ENCODE results near the gene CACNA2D1. TPM values are rescaled to one million over a fixed set of nuclear protein-coding genes. Genes with fewer than 3 reads are reported as not detected.

Gene CACNA2D1
- total RNA-seq, 4 donors from 2014 or later = 0.30 to 12.8 (median 2.4) TPM

DNA sequence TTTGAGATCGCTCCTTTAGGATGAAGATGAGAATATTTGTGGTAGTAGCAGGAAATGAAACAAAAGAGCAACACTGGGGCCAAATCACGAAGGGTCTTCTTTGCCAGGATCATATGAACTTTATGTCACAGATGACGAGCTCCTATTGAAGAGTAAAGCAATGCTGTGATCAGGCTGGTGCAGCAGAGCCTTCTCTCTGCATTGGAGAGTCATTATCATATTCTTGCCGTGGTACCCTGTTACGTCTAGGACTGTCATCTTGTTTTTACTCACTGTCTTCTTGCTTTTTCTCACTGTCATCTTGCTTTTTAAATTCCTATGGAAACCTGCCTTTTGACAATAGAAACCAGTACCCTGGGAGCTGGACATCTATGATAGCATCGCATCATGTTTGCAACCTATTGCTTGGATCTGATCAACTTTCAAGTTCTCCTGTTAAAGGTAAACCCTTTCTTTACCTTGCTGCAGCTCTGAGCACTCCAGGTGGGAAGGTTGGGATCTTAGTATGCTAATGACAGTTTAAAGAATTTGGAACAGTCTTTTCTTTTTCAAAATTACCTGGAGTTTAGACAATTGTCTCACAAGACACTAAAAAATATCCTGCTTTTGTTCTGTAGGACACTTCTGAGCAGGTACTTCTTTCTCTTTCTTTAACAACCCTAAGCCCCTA is 27.9 kb upstream of the CACNA2D1 start:
- no peaks in the 10 kb centered on the region for H3K36me3 ChIP-seq
- 70 to 82% methylated on average over 6 of the region's 6 CpGs for WGBS, 2 donors

DNA sequence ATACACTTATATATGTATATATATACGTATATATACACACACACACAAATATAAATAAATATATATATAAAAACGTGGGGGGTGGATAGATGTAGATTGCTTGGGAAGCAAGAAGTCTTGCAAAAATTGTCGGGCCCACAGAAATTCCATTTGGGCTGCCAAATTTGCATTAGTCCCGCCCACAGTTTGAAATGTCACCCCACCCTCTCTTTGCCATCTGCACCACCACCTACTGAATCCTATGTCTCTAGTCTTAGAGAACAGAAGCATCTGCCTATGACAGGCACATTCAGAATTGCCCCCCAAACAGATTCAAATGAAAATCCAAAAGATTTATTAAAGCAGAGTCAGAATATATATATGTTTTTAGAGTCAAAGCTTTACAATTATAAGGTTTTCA is 25.6 kb upstream of the CACNA2D1 start:
- H3K4me3 ChIP-seq = no peak overlapping the region
- TF ChIP-seq POLR2A (IDR thresholded peaks at IDR 0.05) (no peak), CTCF (IDR thresholded peaks at IDR 0.05) (no peak)
- 63 to 69% methylated on average over 4 of the region's 4 CpGs for WGBS, 2 donors
- no peaks in the 10 kb centered on the region for H3K9me3 ChIP-seq
- no peaks in the 10 kb centered on the region for H3K4me1 ChIP-seq
- no peak for DNase-seq
- H3K27ac ChIP-seq = no peak overlapping the region
- intact Hi-C loops (cut with DNase I) = no loop called here
- H3K36me3 ChIP-seq = no peaks in the 10 kb centered on the region
- no peaks in the 10 kb centered on the region for H3K27me3 ChIP-seq

More for the DNA sequence above, 27.9 kb upstream of the CACNA2D1 start:
- no peak overlapping the region for H3K27ac ChIP-seq
- no peaks in the 10 kb centered on the region for H3K4me1 ChIP-seq
- DNase-seq = no peak
- H3K9me3 ChIP-seq = no peaks in the 10 kb centered on the region
- no peaks in the 10 kb centered on the region for H3K27me3 ChIP-seq
- H3K4me3 ChIP-seq = no peak overlapping the region
- intact Hi-C loops (cut with DNase I) = no loop called here
- no peak for TF ChIP-seq CTCF (IDR thresholded peaks at IDR 0.05)
- TF ChIP-seq POLR2A (IDR thresholded peaks at IDR 0.05) = no peak

- Histone ChIP-seq H3K27me3 (no peaks in the 10 kb centered on the region), H3K4me3 (no peak overlapping the region), H3K27ac (no peak overlapping the region), H3K4me1 (no peaks in the 10 kb centered on the region), H3K36me3 (no peaks in the 10 kb centered on the region), H3K9me3 (no peaks in the 10 kb centered on the region)
- no peak for DNase-seq
- TF ChIP-seq POLR2A (IDR thresholded peaks at IDR 0.05) (no peak), CTCF (IDR thresholded peaks at IDR 0.05) (no peak)
- intact Hi-C loops (cut with DNase I) = no loop called here
- 74 to 78% methylated on average over 3 of the region's 3 CpGs for WGBS, 2 donors
These were observed 24.9 kb upstream of the CACNA2D1 start for GRCh38 chr7:82468435-82468834.

DNA sequence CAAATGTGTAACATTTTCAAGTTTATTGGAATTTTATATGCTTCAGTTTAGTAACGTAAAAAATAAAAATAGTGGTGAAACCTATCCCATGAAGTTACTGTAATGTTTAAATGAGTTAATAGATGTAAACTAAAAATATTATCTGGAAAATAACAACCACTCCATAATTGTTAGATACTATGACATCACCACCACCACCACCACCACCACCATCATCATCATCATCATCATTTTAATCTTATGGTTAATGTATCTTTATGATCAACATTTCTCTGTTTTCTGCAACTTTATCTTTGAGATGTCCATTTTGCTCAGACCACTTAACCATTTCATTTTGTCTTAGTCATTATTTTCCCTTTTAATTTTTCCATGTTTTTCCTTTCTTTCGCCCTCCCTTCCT is 23.4 kb upstream of the CACNA2D1 start:
- no peak for DNase-seq
- Histone ChIP-seq H3K27me3 (no peaks in the 10 kb centered on the region), H3K4me1 (no peaks in the 10 kb centered on the region), H3K27ac (no peak overlapping the region), H3K36me3 (no peaks in the 10 kb centered on the region), H3K9me3 (no peaks in the 10 kb centered on the region), H3K4me3 (no peak overlapping the region)
- intact Hi-C loops (cut with DNase I) = no loop called here
- 71 to 93% methylated on average over 2 of the region's 2 CpGs for WGBS, 2 donors
- TF ChIP-seq POLR2A (IDR thresholded peaks at IDR 0.05) (no peak), CTCF (IDR thresholded peaks at IDR 0.05) (no peak)

DNA sequence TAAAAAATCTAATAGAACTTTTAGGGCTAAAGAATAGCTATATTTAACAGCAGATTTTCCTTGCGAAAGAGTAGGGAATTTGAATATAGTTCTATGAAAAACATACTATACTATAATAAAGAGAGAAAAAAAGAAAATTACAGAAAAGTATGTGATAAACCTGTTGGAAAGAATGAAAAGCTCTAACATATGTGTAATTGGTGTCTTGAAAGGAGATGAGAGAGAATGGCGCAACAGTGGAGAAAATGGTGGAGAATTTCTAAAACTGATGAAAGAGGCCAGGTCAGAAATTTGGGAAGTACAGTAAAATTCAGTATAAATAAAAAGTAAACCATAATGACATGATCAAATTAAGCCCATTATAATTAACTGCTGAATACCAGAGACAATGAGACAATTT is 20.8 kb upstream of the CACNA2D1 start:
- TF ChIP-seq POLR2A (IDR thresholded peaks at IDR 0.05) (no peak), CTCF (IDR thresholded peaks at IDR 0.05) (no peak)
- 96 to 100% methylated on average over 2 of the region's 2 CpGs for WGBS, 2 donors
- Histone ChIP-seq H3K27ac (no peak overlapping the region), H3K9me3 (no peaks in the 10 kb centered on the region), H3K27me3 (no peaks in the 10 kb centered on the region), H3K36me3 (no peaks in the 10 kb centered on the region), H3K4me1 (no peaks in the 10 kb centered on the region), H3K4me3 (no peak overlapping the region)
- intact Hi-C loops (cut with DNase I) = no loop called here
- DNase-seq = no peak
